Lung microvascular endothelial cell (primary cell): Measurements from ENCODE around the gene CRACDL. TPM values are rescaled to one million over a fixed set of nuclear protein-coding genes. Genes with fewer than 3 reads are reported as not detected.
A peak's percentile ranks its signal among the peaks of the same experiment; 100 is the strongest.

Source experiments
- DNase-seq, 2 donors: peaks; one replicate each; pipeline versions ENCODE4 v3.0.0 to v3.0.0-alpha.2; 2010; ENCODE audit warnings: low read depth in 2 of 2
- total RNA-seq: library from RNA; depleted of rRNA; stranded (reverse); fragments of >200 nt; gene quantifications from 2 replicates; pipeline ENCODE4 v1.2.1, GENCODE V29; 2014

The CRACDL gene
- total RNA-seq, 1 donor from 2014 or later, result 0.60 TPM

DNA sequence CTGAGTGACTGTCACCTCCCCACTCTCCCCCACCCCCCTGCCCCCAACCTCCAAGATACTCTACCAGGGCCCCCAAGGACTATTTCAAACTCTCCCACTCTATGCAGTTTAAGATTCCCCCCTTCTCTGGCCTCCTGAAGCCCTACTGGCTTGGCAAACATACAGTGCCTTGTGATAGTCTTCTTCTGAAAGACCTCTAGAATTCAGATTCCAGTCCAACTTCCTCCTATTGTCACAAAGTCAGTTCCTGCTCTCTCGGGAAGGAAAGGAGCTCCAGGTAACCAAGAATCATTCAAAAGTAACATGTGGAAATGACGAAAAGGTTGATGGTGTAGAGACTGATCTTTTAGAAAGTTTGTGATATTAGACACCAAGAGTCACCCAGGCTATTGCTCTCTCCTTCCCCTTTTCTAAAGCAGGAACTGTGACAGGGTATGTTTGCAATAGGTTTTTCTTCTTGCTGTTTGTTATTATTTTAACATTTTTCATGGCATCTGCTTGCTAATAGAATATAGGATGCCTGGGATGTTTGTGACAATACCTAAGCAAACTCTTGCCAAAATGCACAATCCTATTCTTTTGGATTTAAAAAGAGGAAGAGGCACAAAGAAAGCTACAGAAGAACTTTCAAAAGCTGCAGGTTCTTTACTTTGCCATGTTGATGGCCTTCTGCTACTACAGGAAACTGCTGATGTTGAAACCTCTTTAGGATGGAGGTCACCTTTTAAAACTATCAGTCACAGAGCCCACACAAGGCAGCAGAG, 111.6 kb downstream of the CRACDL start:
- peak in 1 of 2 donors; percentile 54 for DNase-seq

DNA sequence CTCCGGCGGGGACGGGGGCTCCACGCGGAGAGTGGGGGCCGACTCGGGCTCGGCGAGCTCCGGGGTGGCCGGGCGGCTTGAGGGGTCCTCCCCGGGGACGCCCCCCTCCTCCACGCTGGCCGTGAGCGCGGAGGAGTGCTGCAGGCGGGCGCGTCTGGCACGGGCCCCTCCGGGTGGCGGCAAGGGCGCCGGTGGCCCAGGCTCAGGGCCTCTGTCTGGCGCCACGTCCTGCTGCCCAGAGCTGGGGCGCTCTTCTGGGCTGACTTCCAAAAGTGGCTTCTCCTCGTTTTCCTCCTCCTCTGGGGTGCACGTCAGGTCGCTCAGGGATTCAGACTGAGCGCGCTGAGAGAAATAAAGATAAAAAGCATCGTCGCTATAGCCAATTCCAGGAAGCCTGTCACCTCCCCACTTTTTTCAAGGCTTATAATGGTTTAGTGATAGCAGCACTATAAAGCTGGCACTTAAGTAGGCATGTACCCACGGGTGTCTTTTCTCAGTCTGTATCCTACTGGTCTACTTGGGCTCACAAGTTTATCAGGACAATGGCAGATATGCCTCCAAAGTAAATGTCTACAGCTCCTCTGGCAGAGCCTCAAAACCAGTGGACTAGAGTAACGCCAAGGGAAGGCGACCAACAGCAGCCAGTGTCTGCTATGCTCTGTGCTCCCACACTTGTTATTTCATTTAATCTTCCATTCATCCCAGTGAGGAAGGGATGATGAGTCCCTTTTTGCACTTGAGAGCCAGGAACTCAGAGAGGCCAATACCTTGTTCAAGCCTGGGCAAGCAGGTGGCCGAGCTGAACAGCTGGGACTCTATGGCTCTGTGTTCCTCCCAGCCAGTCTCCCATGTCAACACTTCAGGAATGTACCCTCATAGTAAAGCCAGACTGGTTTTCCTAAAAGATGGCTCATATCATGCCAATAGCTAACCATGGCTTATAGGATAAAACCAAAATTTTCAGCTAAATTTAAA, 112.5 kb downstream of the CRACDL start:
- no peak for DNase-seq

DNA sequence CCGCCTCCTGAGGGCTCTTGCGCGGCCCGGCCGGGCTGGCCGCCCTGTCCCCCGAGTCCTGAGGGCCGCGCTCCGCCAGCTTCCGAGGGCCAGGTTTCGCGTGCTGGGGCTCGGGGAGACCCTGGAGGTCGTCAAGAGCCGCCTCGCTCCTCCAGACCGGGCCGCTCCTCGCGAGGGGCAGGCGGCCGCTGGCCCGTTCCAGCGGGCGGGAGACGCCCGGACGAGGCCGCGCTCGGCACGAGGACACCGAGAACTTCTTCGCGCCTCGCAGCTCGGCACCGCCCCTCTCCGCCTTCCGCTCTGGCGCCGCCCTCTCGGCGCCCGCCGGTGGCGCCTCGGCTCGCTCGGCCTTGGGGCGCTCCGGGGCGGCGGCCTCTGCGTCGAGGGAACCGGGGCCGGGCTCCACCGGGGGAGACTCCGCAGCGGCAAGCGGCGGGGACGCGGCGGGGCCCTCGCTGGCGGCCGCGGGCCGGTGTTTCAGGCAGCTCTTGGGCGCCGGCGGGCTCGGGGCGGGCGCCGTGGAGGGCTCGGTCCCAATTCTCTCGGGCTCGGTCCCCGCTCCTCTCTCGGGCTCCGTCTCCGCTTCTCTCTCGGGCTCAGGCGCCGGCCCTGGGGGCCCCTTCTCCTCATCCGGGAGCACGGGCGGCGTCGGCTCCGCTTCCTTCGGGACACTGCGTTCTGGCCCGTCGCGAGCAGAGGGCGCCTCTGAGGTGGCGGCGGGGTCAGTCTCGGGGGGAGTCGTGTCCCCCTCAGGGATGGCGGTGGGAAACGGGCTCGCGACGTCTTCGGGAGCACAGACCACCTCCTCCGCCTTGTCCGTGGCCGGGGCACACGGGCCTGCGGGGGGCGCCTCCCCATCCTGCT, 113.5 kb downstream of the CRACDL start:
- DNase-seq, result peak; percentile 33 to 57

DNA sequence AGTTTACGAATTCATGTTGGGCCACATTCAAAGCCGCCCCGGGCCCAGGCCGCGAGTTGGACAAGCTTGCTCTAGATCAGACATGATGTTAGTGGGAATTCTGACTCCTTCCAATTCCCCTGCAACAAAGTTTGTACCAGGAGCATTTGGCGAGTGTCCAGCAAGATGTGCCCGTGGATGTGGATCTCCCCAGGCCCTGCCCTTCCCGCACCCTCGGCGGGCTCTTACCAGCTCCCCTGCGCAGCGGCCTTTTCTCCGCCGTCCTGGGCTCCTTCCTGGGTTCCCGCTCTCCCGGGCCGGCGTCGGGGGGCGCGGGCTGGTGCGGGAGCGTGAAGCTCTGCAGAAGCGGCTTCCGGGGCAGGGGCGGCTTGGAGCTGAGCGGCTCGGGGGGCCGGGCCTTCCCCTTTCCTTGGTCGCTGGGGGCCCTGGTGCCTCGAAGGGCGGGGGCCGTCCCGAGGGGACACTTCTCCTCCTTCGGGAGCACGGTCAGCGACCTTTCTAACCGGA, 114.3 kb downstream of the CRACDL start:
- no peak for DNase-seq

DNA sequence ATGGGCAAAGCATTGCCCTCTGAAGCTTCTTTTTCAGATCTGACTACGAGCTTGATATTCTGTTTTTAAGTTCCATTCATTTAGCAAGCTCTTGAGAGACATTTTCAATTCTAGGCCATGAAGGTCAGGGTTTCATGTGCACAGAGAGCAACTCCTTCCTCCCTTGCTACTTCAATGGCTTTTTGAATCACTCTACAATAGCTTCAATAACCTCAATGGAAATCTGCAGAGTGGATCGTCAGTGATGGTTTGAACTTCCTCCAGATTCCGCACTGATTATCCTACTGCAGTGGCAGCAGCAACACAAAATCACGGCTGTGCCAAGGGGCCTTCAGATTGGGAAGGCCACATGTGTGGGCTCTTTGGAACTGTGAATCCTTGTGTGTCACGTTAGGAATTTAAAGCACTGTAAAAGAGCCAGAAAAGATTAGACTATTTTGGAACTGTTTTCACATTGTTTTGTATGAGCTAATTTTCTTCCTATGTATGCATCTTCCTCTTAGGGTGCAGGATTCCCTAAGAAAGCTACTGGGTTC, 116.7 kb downstream of the CRACDL start:
- DNase-seq, result peak in 1 of 2 donors; percentile 16

DNA sequence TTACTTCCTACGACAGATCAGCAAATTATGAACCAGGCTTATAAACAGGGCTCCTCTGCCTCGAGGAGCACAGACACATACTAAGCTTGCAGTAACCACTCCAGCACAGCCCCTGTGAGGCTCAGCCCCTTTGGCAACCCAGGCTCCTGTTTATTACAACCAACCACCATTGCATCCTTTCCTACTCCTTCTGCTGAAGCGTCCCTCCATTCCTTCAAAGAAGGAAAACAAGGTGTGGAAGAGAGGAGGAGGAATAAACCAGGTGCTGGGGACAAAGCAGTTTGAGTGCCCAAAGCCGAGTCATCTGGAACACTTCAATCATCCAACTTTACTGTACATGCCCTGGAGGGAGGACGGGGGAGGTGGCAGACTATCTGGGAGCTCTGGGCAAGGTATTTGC, 117.9 kb downstream of the CRACDL start:
- DNase-seq, result no peak

DNA sequence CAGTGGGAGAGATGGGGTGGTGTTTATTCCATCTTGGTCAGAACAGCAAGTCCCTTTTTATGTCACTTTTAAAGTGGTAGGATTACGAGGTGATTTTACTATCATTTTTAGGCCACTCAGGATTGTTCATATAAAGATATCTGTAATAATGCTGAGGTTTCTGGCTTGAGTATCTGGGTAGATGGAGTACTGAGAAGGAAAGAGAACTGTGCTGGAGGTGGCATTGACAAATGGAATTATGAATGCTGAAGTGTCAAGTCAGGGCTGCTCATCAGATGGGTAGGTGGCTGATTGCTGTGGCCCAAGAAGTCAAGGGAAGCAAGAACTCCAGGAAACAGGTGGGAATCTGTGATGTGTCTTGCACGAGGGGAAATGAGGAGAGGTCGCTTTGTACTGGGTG, 119.7 kb downstream of the CRACDL start:
- DNase-seq, result no peak

DNA sequence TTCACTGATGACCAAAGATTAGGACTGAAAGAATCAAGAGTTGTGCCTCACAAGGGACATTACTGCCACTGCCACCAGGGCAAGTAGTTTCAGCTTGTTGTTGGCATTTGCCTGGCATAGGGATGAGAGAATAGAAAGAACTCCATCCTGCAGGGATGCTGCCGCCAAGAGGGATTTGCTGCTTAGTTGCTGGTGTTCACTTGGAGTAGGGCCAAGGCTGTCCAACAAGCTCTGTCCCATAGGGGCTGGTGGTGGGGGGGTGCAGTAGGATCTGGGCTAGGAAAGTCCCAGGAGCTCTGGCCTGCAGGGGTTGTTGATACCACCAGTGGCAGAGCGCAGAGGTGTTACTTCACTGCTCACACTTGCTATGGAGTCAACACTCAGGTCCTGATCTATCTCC, 120.2 kb downstream of the CRACDL start:
- no peak for DNase-seq

DNA sequence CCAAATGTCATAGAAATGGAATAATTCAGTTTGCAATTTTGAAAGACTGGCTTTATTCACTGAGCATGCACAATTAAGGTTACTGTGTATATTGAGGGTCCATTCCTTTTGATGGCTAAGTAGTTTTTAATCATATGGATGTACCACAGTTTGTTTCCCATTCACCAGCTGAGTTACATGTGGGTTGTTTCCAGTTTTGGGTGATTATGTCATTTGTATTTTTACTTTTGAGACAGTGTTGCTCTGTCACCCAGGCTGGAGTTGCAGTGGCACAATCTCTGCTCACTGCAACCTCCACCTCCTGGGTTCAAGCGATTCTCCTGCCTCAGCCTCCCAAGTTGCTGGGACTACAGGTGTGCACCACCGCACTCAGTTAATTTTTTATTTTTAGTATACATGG, 124.3 kb downstream of the CRACDL start:
- no peak for DNase-seq

DNA sequence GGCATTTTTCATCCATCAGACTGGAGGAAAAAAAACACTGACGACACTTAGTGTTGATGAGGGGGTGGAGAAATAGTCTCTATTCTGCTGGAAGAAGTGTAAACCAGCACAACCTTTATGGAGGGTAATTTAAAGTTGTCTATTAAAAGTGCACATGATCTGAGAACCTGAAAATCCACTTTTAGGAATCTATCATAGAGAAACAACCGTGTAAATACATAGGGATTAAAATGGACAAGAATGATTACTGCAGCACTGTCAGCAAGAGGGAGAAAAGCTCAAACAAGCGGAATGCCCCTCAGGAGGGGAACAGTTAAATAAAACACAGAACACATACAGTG, 125.5 kb downstream of the CRACDL start:
- no peak for DNase-seq

DNA sequence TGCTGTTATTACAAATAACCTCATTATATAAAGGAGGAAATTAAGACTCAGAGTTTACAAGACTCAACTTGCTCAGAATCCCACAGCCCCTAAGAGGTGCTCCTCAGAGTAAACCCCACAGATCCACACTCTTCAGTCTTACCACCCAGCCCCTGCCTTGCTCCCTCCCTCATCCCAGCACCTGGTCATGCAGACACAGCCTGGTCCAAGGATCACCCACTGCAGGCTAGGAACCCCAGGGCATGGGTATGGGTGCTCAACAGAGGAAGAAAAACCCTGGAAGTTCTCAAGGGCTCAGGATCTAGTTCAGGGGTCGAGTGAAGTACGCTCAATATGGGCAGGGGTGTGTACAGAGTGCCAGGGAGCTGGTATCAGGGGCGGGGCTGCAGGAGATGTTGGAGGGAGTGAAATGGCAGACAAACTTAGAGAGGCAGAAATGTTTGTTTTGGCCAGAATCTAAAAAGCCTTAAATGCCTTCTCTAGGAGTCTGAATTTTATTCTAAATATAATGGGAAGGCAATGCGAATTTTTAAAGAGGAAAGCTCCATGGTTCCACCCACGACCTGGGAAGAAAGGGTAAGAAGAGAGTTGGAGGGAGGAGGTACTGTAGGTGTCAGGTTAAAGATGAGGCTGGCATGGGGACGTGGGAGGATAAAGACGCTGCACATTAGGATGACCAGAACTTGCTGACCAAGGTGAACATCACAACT, 126.0 kb downstream of the CRACDL start:
- DNase-seq, result no peak

DNA sequence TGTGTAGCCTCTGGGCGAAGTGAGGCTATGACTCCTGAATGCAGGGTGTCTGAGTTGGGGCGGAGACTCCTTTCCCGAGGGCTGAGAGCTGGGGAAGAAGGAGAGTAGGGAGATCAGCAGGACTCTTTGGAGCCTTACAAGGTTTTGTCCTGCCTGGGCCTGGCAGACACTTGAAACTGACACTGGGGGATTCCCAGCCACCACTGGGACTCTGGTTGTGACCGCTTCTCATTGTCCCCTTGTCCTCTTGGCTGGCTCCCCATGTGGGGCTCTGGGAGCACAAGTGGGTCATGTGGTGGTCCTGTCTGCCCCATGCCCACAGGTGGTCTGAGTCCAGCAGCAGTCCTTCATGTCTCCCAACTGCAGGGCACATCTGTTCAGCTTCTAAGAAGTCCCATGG, 126.9 kb downstream of the CRACDL start:
- no peak for DNase-seq

DNA sequence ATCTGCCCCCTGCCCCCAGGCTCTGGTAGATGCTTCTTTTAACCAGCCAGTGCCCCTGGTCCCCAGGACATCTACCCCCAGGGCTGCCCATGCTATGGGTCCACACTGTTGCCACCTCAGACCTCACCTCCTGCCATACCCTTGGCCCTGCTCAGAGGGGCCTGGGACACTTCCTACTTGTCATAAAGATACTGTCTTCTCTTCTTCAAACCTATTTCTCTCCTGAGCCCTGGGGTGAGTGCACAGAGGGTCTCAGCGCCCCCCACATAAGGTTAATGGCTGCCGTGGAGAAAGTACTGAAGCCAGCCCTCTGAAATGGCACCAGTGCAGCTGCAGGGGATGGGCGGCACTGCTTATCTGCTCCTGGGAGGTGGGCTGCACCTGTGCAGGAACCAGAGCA, 127.5 kb downstream of the CRACDL start:
- no peak for DNase-seq

DNA sequence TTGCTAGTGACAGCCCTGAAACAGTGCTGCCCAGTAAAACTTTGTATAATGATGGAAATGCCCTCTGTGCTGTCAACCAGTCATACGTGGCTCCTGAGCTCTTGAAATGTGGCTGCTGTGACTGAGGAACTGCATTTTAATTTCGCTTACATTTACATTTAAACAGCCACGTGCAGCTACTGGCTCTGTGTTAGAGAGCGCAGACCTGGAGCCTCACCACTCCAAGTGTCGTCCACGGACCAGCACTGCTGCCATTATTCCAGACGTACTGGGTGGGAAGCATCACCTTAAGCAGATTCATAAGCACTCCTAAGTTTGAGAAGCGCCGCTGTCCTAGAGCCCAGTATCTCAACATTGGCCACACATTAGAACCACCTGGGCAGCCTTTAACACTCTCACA, 128.1 kb downstream of the CRACDL start:
- DNase-seq, result no peak

DNA sequence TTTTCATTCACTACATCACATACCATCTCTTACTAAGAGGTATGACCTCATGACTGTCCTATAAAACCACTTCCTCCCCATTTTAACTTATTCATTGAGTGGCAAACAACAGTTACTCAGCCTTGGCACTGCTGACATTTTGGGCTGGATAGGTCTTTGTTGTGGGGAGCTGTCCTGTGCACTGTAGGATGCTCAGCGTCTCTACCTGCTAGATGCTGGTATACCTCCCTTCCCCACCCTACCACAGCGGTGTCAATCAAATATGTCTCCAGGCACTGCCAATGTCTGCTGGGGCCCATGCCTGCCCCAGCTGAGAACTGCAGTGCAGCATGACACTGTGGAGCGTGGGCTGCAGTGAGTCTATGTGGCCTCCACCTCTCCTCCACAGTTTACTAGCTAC, 128.8 kb downstream of the CRACDL start:
- peak in 1 of 2 donors; percentile 19 for DNase-seq

DNA sequence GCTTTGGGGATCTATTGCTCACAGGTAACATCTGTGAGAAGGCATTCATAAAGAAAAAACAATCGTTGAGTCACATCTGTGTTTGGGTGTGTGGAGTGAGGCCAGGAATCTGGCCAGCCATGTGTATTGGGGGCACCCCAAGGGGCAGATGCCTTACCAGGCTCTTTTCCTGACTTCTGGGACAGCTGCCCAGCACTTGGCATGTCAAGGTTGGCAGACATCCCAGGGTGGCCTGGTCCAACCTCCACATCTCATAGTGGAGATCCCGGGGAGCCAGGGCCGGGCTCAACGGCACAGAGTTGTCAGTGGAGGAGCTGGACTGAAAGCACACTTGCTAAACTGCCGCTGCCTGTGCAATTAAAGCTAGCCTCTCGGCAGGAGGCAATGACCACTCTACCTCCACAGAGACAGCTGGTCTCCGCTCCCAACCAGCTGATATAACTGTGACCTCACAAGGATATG, 129.8 kb downstream of the CRACDL start:
- peak in 1 of 2 donors; percentile 56 for DNase-seq

DNA sequence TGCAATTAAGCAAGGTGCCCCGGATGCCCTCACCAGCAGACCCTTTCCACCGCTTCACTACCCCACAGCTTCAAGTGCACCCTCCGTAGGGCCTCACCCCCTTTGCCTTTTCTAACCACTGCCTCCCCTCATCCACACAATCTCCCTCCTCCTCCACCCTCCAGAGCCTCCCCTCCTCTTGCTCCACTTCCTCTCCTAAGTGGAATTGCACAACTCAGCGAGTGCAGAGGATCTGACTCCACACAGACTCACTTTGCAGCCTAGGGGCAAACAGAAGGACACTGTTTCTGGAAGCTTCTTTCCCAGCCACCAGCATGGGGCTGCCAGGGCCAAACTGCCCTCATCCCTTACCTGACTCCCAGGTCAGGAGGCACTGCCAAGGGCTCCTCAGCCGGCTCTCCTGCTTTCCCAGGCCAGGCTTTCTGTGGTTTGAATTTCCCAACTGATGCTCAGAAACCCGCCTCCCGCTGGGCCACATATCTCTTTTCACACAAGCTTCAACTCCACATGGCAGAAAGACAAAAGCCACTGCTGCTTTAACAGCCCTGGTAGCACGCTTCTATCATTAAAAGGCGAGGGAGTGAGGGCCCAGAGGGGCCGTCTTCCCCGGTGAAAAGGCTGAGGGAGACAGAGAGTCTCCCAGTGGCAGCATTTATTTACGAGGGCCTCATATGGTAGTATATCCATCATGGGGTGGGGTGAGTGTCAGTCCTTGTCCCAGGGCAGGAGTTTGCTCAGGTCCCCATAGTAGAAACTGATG, 130.4 kb downstream of the CRACDL start:
- peak; percentile 37 to 72 for DNase-seq

DNA sequence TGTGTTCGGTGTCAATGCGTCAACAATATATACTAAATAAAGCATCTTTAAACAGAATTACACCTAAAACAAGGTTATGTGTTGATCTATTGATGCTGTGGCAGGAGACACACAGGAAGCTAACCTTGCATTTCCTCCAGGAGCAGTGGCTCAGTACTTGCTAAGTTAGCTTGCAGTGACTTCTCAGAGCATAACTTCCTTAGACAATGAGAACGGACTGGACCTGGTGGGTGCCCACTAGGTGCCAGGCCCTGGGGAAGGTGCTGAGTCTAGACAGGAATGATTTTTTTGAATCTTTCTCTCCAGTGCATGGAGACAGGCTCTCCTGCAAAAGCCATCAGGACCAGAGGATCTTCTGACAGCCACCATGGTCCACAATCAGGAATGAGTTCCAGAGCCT, 131.3 kb downstream of the CRACDL start:
- no peak for DNase-seq

DNA sequence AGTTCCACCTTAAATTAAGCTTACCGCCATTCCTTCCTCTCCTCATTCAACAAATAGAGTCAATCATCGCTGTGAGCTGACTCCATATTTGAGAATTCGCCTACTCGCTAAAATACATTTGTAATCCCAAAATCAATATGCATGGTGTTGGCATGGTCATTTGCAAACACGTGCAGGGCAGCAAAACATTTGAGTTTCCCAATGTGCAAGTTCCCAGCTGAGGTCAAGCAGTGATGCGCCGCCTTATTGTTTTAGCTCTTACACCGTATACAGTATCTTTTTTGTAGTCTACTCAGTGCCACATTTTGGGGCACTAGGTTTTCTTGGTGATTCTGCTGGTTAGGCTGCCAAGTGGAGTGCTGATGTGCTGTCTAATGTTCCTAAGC, 131.8 kb downstream of the CRACDL start:
- DNase-seq, result no peak
